RWPE2 (cell line): ENCODE measurements around the gene OAS3.
"Not testable (repeated sequence)": the region's sequence is repeated elsewhere in the genome, so short reads cannot be mapped to it uniquely, and the experiment has no call there.

Experiments used
- ATAC-seq: fragments of 200-7000 bp; cut with Tn5 transposase; 3 replicates; pipeline ENCODE4 v1.9.1; 2021; ENCODE audit warnings: low read depth
- DNase-seq: peaks from one replicate; pipeline ENCODE4 v3.0.0-alpha.2; 2020; ENCODE audit warnings: low spot score
- H3K27ac ChIP-seq: fragments of 450-650 bp; 2 replicates; pipeline ENCODE4 v1.5.1; 2017; ENCODE audit warnings: mild to moderate bottlenecking; ENCODE audit not compliant: poor library complexity, severe bottlenecking
- H3K27me3 ChIP-seq: fragments of 250-450 bp; sonication (Bioruptor Pico); 2 replicates; pipeline ENCODE4 v1.5.1; 2021; ENCODE audit warnings: mild to moderate bottlenecking, moderate library complexity; ENCODE audit not compliant: insufficient read depth, poor library complexity, severe bottlenecking
- H3K36me3 ChIP-seq: fragments of 250-450 bp; sonication (Bioruptor Pico); 2 replicates; pipeline ENCODE4 v1.5.1; 2020; ENCODE audit warnings: low read depth, mild to moderate bottlenecking, moderate library complexity
- H3K4me1 ChIP-seq: fragments of 250-450 bp; sonication (Bioruptor Pico); 2 replicates; pipeline ENCODE4 v1.5.1; 2021; ENCODE audit warnings: mild to moderate bottlenecking, moderate library complexity; ENCODE audit not compliant: insufficient read depth, poor library complexity, severe bottlenecking
- H3K4me3 ChIP-seq: fragments of 250-450 bp; sonication (Bioruptor Pico); 2 replicates; pipeline ENCODE4 v1.5.1; 2021; ENCODE audit warnings: mild to moderate bottlenecking, moderate library complexity; ENCODE audit not compliant: severe bottlenecking
- H3K9me3 ChIP-seq: fragments of 250-450 bp; sonication (Bioruptor Pico); 2 replicates; pipeline ENCODE4 v1.5.1; 2021; ENCODE audit warnings: mild to moderate bottlenecking, moderate library complexity; ENCODE audit not compliant: severe bottlenecking
- TF ChIP-seq, protein P1 (sequence below): fragments of 450-650 bp; IDR thresholded peaks from one replicate; pipeline ENCODE4 v1.5.1; 2017; ENCODE audit warnings: mild to moderate bottlenecking, moderate library complexity; ENCODE audit not compliant: poor library complexity, severe bottlenecking

OAS3 gene

GRCh38 chr12:112924986-112925385 lies 13.3 kb upstream of the OAS3 start:
- TF ChIP-seq, protein P1, sequence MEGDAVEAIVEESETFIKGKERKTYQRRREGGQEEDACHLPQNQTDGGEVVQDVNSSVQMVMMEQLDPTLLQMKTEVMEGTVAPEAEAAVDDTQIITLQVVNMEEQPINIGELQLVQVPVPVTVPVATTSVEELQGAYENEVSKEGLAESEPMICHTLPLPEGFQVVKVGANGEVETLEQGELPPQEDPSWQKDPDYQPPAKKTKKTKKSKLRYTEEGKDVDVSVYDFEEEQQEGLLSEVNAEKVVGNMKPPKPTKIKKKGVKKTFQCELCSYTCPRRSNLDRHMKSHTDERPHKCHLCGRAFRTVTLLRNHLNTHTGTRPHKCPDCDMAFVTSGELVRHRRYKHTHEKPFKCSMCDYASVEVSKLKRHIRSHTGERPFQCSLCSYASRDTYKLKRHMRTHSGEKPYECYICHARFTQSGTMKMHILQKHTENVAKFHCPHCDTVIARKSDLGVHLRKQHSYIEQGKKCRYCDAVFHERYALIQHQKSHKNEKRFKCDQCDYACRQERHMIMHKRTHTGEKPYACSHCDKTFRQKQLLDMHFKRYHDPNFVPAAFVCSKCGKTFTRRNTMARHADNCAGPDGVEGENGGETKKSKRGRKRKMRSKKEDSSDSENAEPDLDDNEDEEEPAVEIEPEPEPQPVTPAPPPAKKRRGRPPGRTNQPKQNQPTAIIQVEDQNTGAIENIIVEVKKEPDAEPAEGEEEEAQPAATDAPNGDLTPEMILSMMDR: no peak
- no peaks in the 10 kb centered on the region for H3K36me3 ChIP-seq
- H3K9me3 ChIP-seq: no peaks in the 10 kb centered on the region
- H3K27me3 ChIP-seq: no peaks in the 10 kb centered on the region
- no peak overlapping the region for H3K4me3 ChIP-seq
- H3K27ac ChIP-seq: no peak overlapping the region
- DNase-seq (no peak), ATAC-seq (no peak)
- H3K4me1 ChIP-seq: no peaks in the 10 kb centered on the region

DNA sequence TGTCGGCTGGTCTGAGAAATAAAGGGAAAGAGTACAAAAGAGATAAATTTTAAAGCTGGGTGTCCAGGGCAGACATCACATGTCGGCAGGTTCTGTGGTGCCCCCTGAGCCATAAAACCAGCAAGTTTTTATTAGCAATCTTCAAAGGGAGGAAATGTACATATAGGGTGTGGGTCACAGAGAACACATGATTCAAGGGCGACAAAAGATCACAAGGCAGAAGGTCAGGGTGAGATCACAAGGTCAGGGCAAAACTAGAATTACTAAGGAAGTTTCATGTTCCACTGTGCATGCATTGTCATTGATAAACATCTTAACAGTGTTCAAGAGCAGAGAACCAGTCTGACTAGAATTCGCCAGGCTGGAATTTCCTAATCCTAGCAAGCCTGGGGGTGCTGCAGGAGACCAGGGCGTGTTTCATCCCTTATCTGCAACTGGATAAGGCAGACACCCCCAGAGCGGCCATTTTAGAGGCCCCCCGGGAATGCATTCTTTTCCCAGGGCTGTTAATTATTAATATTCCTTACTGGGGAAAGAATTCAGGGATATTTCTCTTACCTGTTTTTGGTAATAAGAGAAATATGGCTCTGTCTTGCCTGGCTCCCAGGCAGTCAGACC lies 11.7 kb upstream of the OAS3 start:
- H3K27ac ChIP-seq, DNase-seq, H3K4me1 ChIP-seq, H3K36me3 ChIP-seq, H3K4me3 ChIP-seq, H3K27me3 ChIP-seq, H3K9me3 ChIP-seq, ATAC-seq: not testable (repeated sequence)

DNA sequence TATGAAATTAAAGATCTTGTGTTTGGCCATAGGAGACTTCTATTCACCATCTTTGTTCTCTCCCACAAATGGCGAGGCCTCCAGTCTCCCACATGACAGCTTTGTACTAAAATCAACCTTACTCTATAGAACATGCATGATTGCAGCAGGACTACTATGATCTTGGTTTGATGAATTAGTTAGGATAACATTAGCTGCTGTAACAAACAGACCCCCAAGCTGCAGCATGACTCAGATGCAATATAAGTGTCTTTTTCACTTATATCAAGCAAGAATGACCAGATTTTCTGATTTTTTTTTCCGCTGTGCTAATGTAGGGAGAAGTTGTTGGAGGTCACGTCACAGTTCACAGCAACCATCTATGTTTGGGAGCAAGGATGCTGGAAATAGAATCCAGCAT lies 10.8 kb upstream of the OAS3 start:
- no peak for DNase-seq
- Histone ChIP-seq H3K27me3 (no peaks in the 10 kb centered on the region), H3K4me1 (no peaks in the 10 kb centered on the region), H3K4me3 (no peak overlapping the region), H3K36me3 (no peaks in the 10 kb centered on the region), H3K27ac (no peak overlapping the region), H3K9me3 (no peaks in the 10 kb centered on the region)
- TF ChIP-seq, protein P1: no peak
- ATAC-seq: no peak

- Histone ChIP-seq H3K27ac (no peak overlapping the region), H3K9me3 (no peaks in the 10 kb centered on the region), H3K4me3 (no peak overlapping the region), H3K36me3 (no peaks in the 10 kb centered on the region), H3K27me3 (no peaks in the 10 kb centered on the region), H3K4me1 (no peaks in the 10 kb centered on the region)
- TF ChIP-seq, protein P1: no peak
- ATAC-seq (no peak), DNase-seq (no peak)
Measured at GRCh38 chr12:112927925-112928324, 10.3 kb upstream of the OAS3 start.

DNA sequence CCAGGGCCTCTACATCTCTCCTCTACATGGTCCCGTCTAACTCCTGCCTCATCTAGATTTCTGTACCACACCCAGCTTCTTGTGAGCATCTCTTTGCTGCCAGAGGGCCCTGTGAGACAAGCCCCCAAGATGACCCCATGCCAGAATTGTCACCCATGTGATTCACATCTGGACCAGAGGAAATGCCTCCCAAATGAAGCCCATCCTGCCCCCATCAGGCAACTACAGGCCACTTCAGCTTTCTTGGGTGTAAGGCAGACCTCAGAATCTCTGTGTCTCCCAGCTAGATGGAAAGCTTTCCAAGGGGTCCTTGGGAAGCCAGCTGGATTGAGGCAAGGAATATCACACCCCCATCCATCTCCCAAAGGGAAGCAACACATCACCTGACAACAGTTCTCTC lies 9.3 kb upstream of the OAS3 start:
- no peak for ATAC-seq

More for the DNA sequence above, 9.3 kb upstream of the OAS3 start:
- no peaks in the 10 kb centered on the region for H3K27me3 ChIP-seq
- TF ChIP-seq, protein P1: no peak
- H3K9me3 ChIP-seq: no peaks in the 10 kb centered on the region
- H3K4me3 ChIP-seq: no peak overlapping the region
- no peak for DNase-seq
- H3K27ac ChIP-seq: no peak overlapping the region
- no peaks in the 10 kb centered on the region for H3K36me3 ChIP-seq
- no peaks in the 10 kb centered on the region for H3K4me1 ChIP-seq
